SK-N-SH treated with all-trans-retinoic acid at 6 μM for 48 hours (cell line): ENCODE results near the gene CDC42BPG.

ENCODE experiments used
- ATAC-seq: fragments of 200-7000 bp; cut with Tn5 transposase; 3 replicates; pipeline ENCODE4 v1.9.1; 2020; ENCODE audit warnings: mild to moderate bottlenecking, moderate library complexity
- ARNTL ChIP-seq: fragments of 450-650 bp; formaldehyde crosslinking; IDR thresholded peaks from 2 replicates; pipeline ENCODE4 v1.5.0; 2020; ENCODE audit warnings: low read depth, mild to moderate bottlenecking, moderate library complexity, borderline replicate concordance
- BACH2 ChIP-seq: fragments of 250-450 bp; sonication (Bioruptor Pico); IDR thresholded peaks from 2 replicates; pipeline ENCODE4 v1.9.0; 2021; ENCODE audit warnings: mild to moderate bottlenecking, borderline replicate concordance
- CSDC2 ChIP-seq: fragments of 250-450 bp; sonication (Bioruptor Pico); IDR thresholded peaks from 2 replicates; pipeline ENCODE4 v1.5.0; 2020; ENCODE audit warnings: mild to moderate bottlenecking, moderate library complexity
- ESRRG ChIP-seq: fragments of 250-450 bp; sonication (Bioruptor Pico); IDR thresholded peaks from 2 replicates; pipeline ENCODE4 v1.6.1; 2021; ENCODE audit warnings: mild to moderate bottlenecking
- GLIS3 ChIP-seq: fragments of 250-450 bp; sonication (Bioruptor Pico); IDR thresholded peaks from 2 replicates; pipeline ENCODE4 v1.5.0; 2020; ENCODE audit warnings: mild to moderate bottlenecking, moderate library complexity
- ISL1 ChIP-seq: fragments of 250-450 bp; sonication (Bioruptor Pico); IDR thresholded peaks from 2 replicates; pipeline ENCODE4 v2.1.2; 2022; ENCODE audit warnings: mild to moderate bottlenecking, moderate library complexity
- RARB ChIP-seq: fragments of 250-450 bp; sonication (Bioruptor Pico); IDR thresholded peaks from 2 replicates; pipeline ENCODE4 v1.8.0; 2021; ENCODE audit warnings: mild to moderate bottlenecking, moderate library complexity
- SNAI2 ChIP-seq: fragments of 250-450 bp; sonication (Bioruptor Pico); IDR thresholded peaks from 2 replicates; pipeline ENCODE4 v1.5.0; 2020; ENCODE audit warnings: mild to moderate bottlenecking, moderate library complexity
- TCF4 ChIP-seq: fragments of 250-450 bp; sonication (Bioruptor Pico); IDR thresholded peaks from 2 replicates; pipeline ENCODE4 v1.8.0; 2021; ENCODE audit warnings: mild to moderate bottlenecking, moderate library complexity, borderline replicate concordance
- TOX ChIP-seq: fragments of 250-450 bp; sonication (Bioruptor Pico); IDR thresholded peaks from 2 replicates; pipeline ENCODE4 v1.8.0; 2021; ENCODE audit warnings: mild to moderate bottlenecking, moderate library complexity, borderline replicate concordance
- ZC3H10 ChIP-seq: fragments of 250-450 bp; sonication (Bioruptor Pico); IDR thresholded peaks from 2 replicates; pipeline ENCODE4 v1.5.1; 2021; ENCODE audit warnings: mild to moderate bottlenecking, moderate library complexity
- ZFP3 ChIP-seq: fragments of 250-450 bp; sonication (Bioruptor Pico); IDR thresholded peaks from 2 replicates; pipeline ENCODE4 v1.5.0; 2020; ENCODE audit warnings: mild to moderate bottlenecking, moderate library complexity
- ZNF70 ChIP-seq: fragments of 450-650 bp; formaldehyde crosslinking; IDR thresholded peaks from 2 replicates; pipeline ENCODE4 v1.5.0; 2020; ENCODE audit warnings: mild to moderate bottlenecking, moderate library complexity
- ZNF8 ChIP-seq: fragments of 450-650 bp; formaldehyde crosslinking; IDR thresholded peaks from 2 replicates; pipeline ENCODE4 v1.5.0; 2020; ENCODE audit warnings: mild to moderate bottlenecking, moderate library complexity
- TF ChIP-seq, protein P1 (sequence below): fragments of 250-450 bp; sonication (Bioruptor Pico); IDR thresholded peaks from 2 replicates; pipeline ENCODE4 v1.5.1; 2020; ENCODE audit warnings: low read depth, mild to moderate bottlenecking, moderate library complexity
- TF ChIP-seq, protein P2 (sequence below): fragments of 250-450 bp; sonication (Bioruptor Pico); IDR thresholded peaks from 2 replicates; pipeline ENCODE4 v1.8.0; 2021; ENCODE audit warnings: low read depth, mild to moderate bottlenecking, moderate library complexity, borderline replicate concordance
- TF ChIP-seq, protein P3 (sequence below): fragments of 250-450 bp; sonication (Bioruptor Pico); IDR thresholded peaks from 2 replicates; pipeline ENCODE4 v1.5.0; 2020; ENCODE audit warnings: mild to moderate bottlenecking, moderate library complexity
- TF ChIP-seq, protein P4 (sequence below): fragments of 250-450 bp; sonication (Bioruptor Pico); IDR thresholded peaks from 2 replicates; pipeline ENCODE4 v1.5.1; 2021; ENCODE audit warnings: mild to moderate bottlenecking, moderate library complexity
- TF ChIP-seq, protein P5 (sequence below): fragments of 250-450 bp; sonication (Bioruptor Pico); IDR thresholded peaks from 2 replicates; pipeline ENCODE4 v1.8.0; 2020; ENCODE audit warnings: mild to moderate bottlenecking, moderate library complexity, borderline replicate concordance

Gene CDC42BPG

DNA sequence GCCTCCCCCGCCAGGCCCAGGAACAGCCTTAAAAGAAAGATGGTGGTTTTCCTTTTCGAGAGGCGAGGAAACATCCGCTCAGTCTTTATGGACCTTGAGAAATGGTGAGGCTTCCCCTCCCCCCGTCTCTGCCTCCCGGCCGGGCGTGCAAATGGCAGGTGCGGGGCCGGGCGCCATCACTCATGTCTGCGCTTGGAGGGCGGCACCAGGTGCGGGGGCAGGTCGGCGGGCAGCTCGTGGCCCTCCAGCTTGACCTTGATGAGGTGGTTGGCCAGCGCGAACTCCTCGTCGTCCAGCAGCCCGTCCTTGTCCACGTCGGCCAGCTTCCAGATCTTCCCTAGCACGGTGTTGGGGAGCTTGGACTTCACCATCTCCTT lies 9.7 kb upstream of the CDC42BPG start (continued):
- TF ChIP-seq, protein P1, sequence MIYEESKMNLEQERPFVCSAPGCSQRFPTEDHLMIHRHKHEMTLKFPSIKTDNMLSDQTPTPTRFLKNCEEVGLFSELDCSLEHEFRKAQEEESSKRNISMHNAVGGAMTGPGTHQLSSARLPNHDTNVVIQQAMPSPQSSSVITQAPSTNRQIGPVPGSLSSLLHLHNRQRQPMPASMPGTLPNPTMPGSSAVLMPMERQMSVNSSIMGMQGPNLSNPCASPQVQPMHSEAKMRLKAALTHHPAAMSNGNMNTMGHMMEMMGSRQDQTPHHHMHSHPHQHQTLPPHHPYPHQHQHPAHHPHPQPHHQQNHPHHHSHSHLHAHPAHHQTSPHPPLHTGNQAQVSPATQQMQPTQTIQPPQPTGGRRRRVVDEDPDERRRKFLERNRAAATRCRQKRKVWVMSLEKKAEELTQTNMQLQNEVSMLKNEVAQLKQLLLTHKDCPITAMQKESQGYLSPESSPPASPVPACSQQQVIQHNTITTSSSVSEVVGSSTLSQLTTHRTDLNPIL (CRISPR knock-in tag): no peak
- TF ChIP-seq ZFP3 (no peak), ARNTL (no peak), TCF4 (no peak), ZC3H10 (CRISPR knock-in tag) (no peak)

DNA sequence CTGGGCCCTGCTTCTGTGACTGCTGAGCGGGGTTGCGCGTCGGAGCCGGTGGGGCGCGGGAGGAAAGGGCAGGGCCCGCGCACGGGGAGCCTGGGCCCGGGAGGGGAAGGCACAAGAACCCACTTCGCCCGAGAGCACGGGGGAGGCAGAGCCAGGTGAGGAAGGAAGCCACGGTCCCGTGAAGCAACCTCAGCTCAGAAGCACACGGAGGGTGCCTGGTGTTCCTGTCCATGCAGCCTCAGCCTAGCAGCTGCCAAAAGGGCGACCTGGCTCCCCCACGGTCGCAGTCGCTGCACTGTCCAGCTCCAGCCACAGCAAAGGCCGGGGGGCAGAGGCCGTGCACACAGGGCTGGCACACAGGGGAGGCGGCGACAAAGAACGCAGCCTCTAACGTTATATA lies 9.3 kb upstream of the CDC42BPG start:
- ATAC-seq: no peak
- TF ChIP-seq TCF4: no peak

DNA sequence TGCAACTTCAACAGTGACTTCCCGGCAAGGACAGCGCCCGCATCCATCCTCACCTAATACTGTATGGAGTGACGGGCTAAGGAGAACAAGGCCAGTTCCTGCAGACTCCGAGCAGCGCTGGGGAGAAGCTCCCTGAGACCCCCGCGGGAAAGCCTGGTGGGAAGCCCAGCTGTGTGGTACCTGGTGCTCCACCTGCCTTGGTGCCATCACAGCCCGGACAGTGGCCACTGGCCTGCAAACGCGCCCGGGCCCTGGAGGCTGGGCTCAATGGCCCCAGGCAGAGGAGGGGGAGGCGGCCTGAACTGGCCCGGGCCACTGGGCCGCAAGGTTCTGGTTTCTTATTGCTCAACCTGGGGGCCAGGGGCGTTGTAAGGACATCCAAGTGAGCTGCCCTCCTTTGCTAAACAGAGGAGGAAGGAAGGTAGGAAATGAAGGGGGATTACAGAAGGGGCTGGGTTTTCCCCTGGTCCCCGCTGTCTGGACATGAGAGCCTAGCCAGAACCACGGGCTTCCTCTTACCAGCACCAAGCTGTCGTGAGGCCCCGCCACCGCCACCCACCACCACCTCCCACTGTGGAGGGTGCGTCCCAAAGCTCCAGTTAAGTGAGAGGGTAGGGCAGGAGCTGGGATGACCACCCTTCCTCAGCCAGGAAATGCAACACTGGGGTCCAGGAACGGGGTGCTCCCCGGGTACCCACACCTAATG lies 8.5 kb upstream of the CDC42BPG start:
- no peak for ATAC-seq
- no peak for TF ChIP-seq ARNTL

DNA sequence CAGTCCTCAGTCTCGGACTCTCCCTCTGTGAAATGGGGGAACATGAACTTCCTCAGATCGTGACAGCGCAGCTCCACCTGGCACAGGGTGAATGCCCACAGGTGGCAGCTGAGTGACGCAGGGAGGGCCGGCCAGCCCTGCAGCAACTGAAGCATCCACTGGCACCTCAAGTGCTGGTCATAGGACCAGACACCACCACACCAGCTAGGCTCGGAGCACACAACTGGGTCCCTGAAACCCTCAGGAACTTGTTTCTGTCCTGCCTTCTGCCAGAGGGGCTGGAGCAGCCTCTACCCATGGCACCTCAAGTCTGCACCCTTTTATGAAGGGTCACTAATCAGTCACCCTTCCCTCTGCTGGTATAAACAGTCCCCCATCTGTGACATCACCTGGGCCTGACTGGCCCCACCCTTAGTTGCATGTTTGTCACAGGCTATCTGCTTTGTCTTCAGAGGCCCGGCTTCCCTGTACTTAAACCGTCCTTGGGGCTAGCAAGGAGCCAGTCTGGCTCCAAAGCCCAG lies 7.4 kb upstream of the CDC42BPG start:
- TF ChIP-seq GLIS3 (CRISPR knock-in tag): no peak
- TF ChIP-seq ZC3H10 (CRISPR knock-in tag): no peak
- TF ChIP-seq ISL1: no peak
- TF ChIP-seq SNAI2: no peak
- TF ChIP-seq, protein P2, sequence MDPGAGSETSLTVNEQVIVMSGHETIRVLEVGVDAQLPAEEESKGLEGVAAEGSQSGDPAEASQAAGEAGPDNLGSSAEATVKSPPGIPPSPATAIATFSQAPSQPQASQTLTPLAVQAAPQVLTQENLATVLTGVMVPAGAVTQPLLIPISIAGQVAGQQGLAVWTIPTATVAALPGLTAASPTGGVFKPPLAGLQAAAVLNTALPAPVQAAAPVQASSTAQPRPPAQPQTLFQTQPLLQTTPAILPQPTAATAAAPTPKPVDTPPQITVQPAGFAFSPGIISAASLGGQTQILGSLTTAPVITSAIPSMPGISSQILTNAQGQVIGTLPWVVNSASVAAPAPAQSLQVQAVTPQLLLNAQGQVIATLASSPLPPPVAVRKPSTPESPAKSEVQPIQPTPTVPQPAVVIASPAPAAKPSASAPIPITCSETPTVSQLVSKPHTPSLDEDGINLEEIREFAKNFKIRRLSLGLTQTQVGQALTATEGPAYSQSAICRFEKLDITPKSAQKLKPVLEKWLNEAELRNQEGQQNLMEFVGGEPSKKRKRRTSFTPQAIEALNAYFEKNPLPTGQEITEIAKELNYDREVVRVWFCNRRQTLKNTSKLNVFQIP (CRISPR knock-in tag): no peak
- no peak for TF ChIP-seq ESRRG (CRISPR knock-in tag)
- TF ChIP-seq ZNF8 (CRISPR knock-in tag): no peak
- no peak for TF ChIP-seq TCF4
- no peak for TF ChIP-seq RARB
- ATAC-seq: no peak

DNA sequence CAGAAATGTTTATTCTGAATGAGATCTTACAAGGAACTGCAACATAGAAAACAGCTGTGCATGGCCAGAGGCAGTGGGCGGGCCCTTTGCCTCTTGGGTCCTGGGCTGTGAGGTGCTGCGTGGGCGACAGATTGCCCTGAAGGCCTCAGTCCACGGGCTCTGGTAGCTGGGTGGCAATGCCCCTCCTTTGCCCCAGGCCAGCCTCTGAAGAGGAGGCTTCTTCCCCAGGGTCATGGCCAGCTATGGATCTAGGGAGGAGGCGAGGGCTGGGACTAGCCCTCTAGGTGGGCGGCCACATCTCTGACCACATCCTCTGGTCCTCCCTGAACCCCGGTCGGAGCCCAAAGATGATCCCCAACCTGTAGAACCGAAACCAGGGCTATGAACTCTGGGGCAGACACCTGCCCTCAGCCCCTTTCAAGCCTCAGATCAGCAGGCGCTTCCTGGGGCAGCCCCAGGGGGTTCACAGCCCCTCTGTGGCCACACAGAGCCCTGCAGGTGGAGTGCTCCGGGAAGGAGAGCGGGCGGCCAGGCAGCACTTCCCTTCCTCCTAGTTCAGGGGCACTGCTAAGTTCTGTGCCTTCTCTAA lies 6.6 kb upstream of the CDC42BPG start:
- TF ChIP-seq ZNF8 (CRISPR knock-in tag) (no peak), ISL1 (no peak), BACH2 (CRISPR knock-in tag) (no peak), ZNF70 (CRISPR knock-in tag) (no peak), RARB (no peak), CSDC2 (no peak), ESRRG (CRISPR knock-in tag) (no peak), GLIS3 (CRISPR knock-in tag) (no peak), ZC3H10 (CRISPR knock-in tag) (no peak), SNAI2 (no peak), TOX (CRISPR knock-in tag) (no peak), TCF4 (no peak)
- TF ChIP-seq, protein P3, sequence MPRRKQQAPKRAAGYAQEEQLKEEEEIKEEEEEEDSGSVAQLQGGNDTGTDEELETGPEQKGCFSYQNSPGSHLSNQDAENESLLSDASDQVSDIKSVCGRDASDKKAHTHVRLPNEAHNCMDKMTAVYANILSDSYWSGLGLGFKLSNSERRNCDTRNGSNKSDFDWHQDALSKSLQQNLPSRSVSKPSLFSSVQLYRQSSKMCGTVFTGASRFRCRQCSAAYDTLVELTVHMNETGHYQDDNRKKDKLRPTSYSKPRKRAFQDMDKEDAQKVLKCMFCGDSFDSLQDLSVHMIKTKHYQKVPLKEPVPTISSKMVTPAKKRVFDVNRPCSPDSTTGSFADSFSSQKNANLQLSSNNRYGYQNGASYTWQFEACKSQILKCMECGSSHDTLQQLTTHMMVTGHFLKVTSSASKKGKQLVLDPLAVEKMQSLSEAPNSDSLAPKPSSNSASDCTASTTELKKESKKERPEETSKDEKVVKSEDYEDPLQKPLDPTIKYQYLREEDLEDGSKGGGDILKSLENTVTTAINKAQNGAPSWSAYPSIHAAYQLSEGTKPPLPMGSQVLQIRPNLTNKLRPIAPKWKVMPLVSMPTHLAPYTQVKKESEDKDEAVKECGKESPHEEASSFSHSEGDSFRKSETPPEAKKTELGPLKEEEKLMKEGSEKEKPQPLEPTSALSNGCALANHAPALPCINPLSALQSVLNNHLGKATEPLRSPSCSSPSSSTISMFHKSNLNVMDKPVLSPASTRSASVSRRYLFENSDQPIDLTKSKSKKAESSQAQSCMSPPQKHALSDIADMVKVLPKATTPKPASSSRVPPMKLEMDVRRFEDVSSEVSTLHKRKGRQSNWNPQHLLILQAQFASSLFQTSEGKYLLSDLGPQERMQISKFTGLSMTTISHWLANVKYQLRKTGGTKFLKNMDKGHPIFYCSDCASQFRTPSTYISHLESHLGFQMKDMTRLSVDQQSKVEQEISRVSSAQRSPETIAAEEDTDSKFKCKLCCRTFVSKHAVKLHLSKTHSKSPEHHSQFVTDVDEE (CRISPR knock-in tag): no peak
- TF ChIP-seq, protein P4, sequence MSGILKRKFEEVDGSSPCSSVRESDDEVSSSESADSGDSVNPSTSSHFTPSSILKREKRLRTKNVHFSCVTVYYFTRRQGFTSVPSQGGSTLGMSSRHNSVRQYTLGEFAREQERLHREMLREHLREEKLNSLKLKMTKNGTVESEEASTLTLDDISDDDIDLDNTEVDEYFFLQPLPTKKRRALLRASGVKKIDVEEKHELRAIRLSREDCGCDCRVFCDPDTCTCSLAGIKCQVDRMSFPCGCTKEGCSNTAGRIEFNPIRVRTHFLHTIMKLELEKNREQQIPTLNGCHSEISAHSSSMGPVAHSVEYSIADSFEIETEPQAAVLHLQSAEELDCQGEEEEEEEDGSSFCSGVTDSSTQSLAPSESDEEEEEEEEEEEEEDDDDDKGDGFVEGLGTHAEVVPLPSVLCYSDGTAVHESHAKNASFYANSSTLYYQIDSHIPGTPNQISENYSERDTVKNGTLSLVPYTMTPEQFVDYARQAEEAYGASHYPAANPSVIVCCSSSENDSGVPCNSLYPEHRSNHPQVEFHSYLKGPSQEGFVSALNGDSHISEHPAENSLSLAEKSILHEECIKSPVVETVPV (CRISPR knock-in tag): no peak
- TF ChIP-seq, protein P2 (CRISPR knock-in tag): no peak
- TF ChIP-seq, protein P5, sequence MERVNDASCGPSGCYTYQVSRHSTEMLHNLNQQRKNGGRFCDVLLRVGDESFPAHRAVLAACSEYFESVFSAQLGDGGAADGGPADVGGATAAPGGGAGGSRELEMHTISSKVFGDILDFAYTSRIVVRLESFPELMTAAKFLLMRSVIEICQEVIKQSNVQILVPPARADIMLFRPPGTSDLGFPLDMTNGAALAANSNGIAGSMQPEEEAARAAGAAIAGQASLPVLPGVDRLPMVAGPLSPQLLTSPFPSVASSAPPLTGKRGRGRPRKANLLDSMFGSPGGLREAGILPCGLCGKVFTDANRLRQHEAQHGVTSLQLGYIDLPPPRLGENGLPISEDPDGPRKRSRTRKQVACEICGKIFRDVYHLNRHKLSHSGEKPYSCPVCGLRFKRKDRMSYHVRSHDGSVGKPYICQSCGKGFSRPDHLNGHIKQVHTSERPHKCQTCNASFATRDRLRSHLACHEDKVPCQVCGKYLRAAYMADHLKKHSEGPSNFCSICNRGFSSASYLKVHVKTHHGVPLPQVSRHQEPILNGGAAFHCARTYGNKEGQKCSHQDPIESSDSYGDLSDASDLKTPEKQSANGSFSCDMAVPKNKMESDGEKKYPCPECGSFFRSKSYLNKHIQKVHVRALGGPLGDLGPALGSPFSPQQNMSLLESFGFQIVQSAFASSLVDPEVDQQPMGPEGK (CRISPR knock-in tag): no peak

More for the DNA sequence above, 6.6 kb upstream of the CDC42BPG start:
- ATAC-seq: no peak
